Astrocyte (in vitro differentiated cells and primary cell): ENCODE results near the gene CDK2.

Experiments
- CTCF ChIP-seq: IDR thresholded peaks from 2 replicates; pipeline ENCODE4 v1.5.1; 2011; ENCODE audit warnings: low read depth, mild to moderate bottlenecking, inconsistent platforms, low read length, moderate library complexity; ENCODE audit not compliant: insufficient read depth
- EZH2 ChIP-seq: IDR thresholded peaks from 2 replicates; pipeline ENCODE4 v1.6.1; 2012; ENCODE audit warnings: mild to moderate bottlenecking, low read length, inconsistent platforms; ENCODE audit not compliant: insufficient read depth

DNA sequence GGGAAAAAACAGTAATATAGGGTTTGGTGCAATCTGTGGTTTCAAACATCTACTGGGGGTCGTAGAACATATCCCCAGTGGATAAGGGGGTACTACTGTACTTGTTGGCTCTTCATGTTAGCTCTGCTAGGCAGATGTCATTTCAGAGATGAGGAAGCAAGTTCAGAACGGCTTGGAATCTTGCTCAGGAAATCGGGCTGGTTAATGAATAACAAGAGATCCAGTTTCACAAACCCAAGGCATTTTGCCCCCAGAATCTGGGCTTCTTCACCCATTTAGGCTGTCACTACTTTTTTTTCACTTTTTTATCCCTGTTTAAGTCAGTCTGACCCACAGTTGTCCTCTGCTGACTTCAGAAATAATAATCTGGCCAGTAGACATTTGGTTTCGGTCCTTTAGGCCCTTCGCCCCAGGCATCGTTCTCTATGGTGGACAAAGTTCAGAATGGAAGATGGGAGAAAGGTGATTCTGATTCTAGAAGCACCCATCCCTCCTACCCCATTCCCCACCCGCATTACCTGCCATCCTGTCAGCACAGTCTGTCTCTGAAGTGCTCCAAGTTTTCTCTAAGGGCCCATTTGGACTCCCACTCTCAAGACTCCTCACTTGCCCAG is 35.0 kb downstream of the CDK2 start:
- TF ChIP-seq CTCF (no peak), EZH2 (no peak)
